Thoracic aorta (tissue), 2 donors: ENCODE results near the gene KIRREL2. TPM values are rescaled to one million over a fixed set of nuclear protein-coding genes. Genes with fewer than 3 reads are reported as not detected.

Source experiments
- ATAC-seq: fragments of 150-250 bp; one replicate; pipeline ENCODE4 v1.8.0; 2017; ENCODE audit warnings: low read depth; ENCODE audit not compliant: insufficient number of reproducible peaks, low FRiP score
- DNase-seq: peaks from one replicate; pipeline ENCODE4 v3.0.0-alpha.2; 2020; ENCODE audit warnings: low spot score
- H3K27ac ChIP-seq, 2 donors: fragments of 200-600 bp; sonication (generic); 1 replicate in 1 of 2; 2 replicates in 1 of 2; pipeline ENCODE4 v1.5.1; 2016; ENCODE audit warnings: mild to moderate bottlenecking in 2 of 2, moderate library complexity in 2 of 2
- H3K27me3 ChIP-seq: fragments of 200-600 bp; sonication (generic); replicated peaks from 2 replicates; pipeline ENCODE4 v1.6.0; 2016; ENCODE audit warnings: mild to moderate bottlenecking; ENCODE audit not compliant: insufficient read depth
- H3K36me3 ChIP-seq: fragments of 200-600 bp; sonication (generic); one replicate; pipeline ENCODE4 v1.5.1; 2016
- H3K4me1 ChIP-seq, 2 donors: fragments of 200-600 bp; sonication (generic); 1 replicate in 1 of 2; 2 replicates in 1 of 2; pipeline versions ENCODE4 v1.5.1 to v1.6.0; 2016; ENCODE audit warnings: low read depth in 2 of 2, mild to moderate bottlenecking in 1 of 2; ENCODE audit not compliant: control insufficient read depth in 1 of 2
- H3K4me3 ChIP-seq: fragments of 200-600 bp; sonication (generic); 2 replicates; pipeline ENCODE4 v1.5.1; 2016; ENCODE audit warnings: mild to moderate bottlenecking
- H3K9me3 ChIP-seq: fragments of 200-600 bp; sonication (generic); 2 replicates; pipeline ENCODE4 v1.5.1; 2016
- total RNA-seq, 2 donors: library from RNA; depleted of rRNA; stranded (reverse); fragments of >200 nt; gene quantifications; one replicate each; pipeline versions ENCODE4 v1.1.0 to v1.2.3, GENCODE V29; 2016
- TF ChIP-seq, protein P1 (sequence below): fragments of 200-600 bp; sonication (generic); IDR thresholded peaks from one replicate; pipeline ENCODE4 v1.5.1; 2019; ENCODE audit warnings: antibody characterized with exemption

Gene KIRREL2
- total RNA-seq: under 1 TPM in 1 of 2 donors, not detected in 1; 0.92 TPM

DNA sequence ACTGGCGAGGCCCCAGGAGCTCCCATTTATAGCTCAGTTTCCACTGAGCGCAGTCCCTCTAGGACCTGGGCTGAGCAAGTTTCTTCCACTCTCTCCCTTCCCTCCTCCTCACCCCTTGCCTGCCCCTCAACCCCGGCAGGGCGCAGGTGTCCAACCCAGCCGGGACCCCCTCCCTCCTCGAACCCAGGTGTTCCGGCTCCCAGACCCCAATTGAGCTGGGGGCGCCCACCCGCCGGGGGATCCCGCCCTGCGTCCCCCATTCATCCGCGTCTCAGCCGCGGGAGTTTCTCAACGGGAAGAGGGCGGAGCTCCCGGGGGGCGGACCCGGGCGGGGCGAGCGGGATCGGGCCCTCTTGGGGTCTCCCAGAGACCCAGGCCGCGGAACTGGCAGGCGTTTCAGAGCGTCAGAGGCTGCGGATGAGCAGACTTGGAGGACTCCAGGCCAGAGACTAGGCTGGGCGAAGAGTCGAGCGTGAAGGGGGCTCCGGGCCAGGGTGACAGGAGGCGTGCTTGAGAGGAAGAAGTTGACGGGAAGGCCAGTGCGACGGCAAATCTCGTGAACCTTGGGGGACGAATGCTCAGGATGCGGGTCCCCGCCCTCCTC is at the start of gene KIRREL2:
Gene KIRREL2 (plus strand): TSS at position 366 of the 604 bp plus-strand sequence. CDS start 209 bp downstream, at position 575.
- Histone ChIP-seq H3K27ac (no peak within 1 kb of the TSS), H3K9me3 (no peaks in the 10 kb centered on the region), H3K4me3 (peak within 1 kb of the TSS; percentile 72), H3K36me3 (no peaks in the 10 kb centered on the region), H3K27me3 (peaks cover 10% of the 10 kb centered on the region), H3K4me1 (peaks cover 0 to 15% of the 10 kb centered on the region in 2 donors)
- DNase-seq (no peak), ATAC-seq (no peak)
- TF ChIP-seq, protein P1, sequence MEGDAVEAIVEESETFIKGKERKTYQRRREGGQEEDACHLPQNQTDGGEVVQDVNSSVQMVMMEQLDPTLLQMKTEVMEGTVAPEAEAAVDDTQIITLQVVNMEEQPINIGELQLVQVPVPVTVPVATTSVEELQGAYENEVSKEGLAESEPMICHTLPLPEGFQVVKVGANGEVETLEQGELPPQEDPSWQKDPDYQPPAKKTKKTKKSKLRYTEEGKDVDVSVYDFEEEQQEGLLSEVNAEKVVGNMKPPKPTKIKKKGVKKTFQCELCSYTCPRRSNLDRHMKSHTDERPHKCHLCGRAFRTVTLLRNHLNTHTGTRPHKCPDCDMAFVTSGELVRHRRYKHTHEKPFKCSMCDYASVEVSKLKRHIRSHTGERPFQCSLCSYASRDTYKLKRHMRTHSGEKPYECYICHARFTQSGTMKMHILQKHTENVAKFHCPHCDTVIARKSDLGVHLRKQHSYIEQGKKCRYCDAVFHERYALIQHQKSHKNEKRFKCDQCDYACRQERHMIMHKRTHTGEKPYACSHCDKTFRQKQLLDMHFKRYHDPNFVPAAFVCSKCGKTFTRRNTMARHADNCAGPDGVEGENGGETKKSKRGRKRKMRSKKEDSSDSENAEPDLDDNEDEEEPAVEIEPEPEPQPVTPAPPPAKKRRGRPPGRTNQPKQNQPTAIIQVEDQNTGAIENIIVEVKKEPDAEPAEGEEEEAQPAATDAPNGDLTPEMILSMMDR: no peak

DNA sequence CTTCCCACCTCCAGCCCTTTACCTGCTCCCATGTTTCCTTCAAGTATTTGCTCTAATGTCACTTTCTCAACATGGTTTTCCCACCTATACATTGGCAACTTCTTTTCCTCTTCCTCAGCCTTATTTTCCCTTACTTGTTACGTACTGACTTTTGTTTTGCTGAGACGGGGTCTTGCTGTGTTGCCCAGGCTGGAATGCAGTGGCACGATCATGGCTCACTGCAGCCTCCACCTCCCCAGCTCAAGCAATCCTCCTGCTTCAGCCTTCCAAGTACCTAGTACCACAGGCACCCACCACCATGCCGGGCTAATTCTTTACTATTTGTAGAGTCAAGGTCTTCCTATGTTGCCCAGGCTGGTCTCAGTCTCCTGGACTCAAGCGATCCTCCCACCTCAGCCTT is 49.1 kb upstream of the KIRREL2 start:
- H3K36me3 ChIP-seq: no peaks in the 10 kb centered on the region
- TF ChIP-seq, protein P1: no peak
- no peaks in the 10 kb centered on the region for H3K9me3 ChIP-seq
- DNase-seq: no peak
- H3K27ac ChIP-seq: no peak overlapping the region
- H3K4me1 ChIP-seq: no peaks in the 10 kb centered on the region
- no peak for ATAC-seq
- H3K27me3 ChIP-seq: no peaks in the 10 kb centered on the region
- H3K4me3 ChIP-seq: no peak overlapping the region

DNA sequence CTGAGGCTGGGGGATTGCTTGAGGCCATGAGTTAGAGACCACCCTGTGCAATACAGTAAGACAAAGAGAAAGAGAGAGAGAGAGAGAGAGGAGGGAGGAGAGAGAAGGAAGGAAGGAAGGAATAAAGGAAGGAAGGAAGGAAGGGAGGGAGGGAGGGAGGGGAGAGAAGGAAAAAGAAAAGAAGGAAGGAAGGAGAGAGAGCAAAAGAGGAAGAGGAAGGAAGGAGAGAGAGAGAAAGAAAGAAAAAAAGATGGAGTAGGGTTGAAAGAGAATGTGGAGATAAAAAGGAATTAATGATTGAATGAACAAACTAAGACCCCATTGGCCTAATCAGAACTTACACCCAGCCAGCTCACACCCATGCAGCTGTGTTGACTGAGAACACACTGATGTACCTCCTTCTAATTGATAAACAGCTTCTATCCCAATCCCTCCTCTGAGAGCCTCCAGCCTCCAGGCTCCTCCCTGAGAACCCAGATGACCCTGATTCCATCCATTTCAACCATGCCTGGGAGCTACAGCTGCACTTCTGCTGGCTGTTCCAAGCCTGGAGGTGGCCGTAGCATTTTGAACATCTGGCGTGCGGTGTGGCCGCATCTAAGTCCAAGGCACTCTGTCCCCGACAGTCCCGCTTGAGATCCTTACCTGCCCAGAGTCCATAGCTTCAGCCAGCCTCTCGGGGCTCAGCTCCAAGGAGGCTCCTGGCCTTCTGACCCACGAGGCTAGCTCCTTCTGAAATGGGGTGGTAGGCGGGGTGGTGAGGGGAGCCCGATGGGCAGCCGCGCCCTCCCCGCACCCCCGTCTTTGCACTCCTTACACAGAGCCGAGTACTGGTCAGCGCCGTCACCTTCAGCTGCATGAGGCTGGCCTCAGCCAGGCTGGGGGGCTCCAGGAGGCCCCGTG is 45.1 kb upstream of the KIRREL2 start:
- DNase-seq: no peak
- ATAC-seq: no peak
- Histone ChIP-seq H3K27me3 (no peaks in the 10 kb centered on the region), H3K36me3 (no peaks in the 10 kb centered on the region), H3K4me1 (no peaks in the 10 kb centered on the region), H3K9me3 (no peaks in the 10 kb centered on the region), H3K27ac (no peak overlapping the region), H3K4me3 (no peak overlapping the region)
- TF ChIP-seq, protein P1: no peak

DNA sequence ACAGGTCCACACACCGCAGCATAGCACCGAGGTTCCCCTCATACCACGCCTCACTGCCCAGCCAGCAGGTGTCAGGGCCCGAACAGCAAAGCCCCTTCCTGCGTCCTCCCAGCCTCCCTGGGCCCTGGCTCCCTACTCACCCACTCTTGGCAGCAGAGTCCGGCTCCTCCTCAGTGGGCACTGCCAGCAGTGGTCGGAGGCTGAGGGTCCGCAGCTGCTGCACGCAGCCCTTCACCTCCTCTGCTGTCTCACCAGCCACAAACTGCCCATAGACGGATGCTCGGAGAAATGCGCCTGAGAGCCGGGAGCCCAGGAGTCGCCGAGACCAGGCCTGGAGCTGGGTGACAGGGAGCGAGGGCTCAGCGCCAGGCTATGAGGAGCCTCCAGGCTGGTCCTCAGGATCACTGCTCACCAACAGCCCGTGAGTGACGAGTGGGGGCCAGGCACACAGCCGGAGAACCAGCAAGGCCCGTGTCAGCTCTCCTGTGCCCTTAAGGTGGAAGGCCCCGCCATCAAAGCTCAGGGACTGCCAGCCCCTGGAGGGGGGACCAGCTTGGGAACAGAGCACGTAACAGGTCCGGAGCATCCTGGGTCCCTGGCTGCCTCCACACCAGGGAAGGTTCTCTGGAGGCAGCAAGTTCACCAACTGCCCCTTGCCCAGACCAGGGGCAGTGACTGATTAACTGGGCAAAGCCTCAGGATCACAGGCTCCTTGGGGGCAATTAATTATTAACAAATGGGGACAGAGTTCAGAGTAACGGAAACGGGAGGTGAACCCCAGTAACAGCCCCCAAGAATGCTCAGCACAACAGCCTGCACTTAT is 44.3 kb upstream of the KIRREL2 start, which contains the start of gene PRODH2:
Gene PRODH2 (minus strand): TSS at position 626 of the 823 bp plus-strand sequence. CDS start 40 bp downstream, at position 586.
- Histone ChIP-seq H3K4me1 (no peaks in the 10 kb centered on the region), H3K9me3 (no peaks in the 10 kb centered on the region), H3K27me3 (no peaks in the 10 kb centered on the region), H3K36me3 (no peaks in the 10 kb centered on the region), H3K27ac (no peak within 1 kb of the TSS), H3K4me3 (no peak within 1 kb of the TSS)
- ATAC-seq (no peak), DNase-seq (no peak)
- TF ChIP-seq, protein P1: no peak
